Neural crest cell (in vitro differentiated cells): ENCODE results near the gene FAM151A. TPM values are rescaled to one million over a fixed set of nuclear protein-coding genes. Genes with fewer than 3 reads are reported as not detected.

Experiments
- DNase-seq: peaks from one replicate; pipeline ENCODE4 v3.0.0; 2021; ENCODE audit warnings: low read depth, mixed read lengths, low spot score
- H3K27ac Mint-ChIP-seq: one replicate; pipeline ENCODE4 v1.8.0; 2021; ENCODE audit warnings: mild to moderate bottlenecking, mixed read lengths; ENCODE audit not compliant: unreplicated experiment
- H3K27me3 Mint-ChIP-seq: 2 replicates; pipeline ENCODE4 v1.8.0; 2021; ENCODE audit warnings: low read depth, mild to moderate bottlenecking, mixed read lengths
- H3K36me3 Mint-ChIP-seq: 2 replicates; pipeline ENCODE4 v1.8.0; 2021; ENCODE audit warnings: low read depth, mild to moderate bottlenecking, mixed read lengths
- H3K4me1 Mint-ChIP-seq: 2 replicates; pipeline ENCODE4 v1.8.0; 2021; ENCODE audit warnings: mixed read lengths
- H3K4me3 Mint-ChIP-seq: one replicate; pipeline ENCODE4 v1.8.0; 2021; ENCODE audit warnings: mild to moderate bottlenecking, mixed read lengths
- H3K9me3 Mint-ChIP-seq: 2 replicates; pipeline ENCODE4 v1.8.0; 2021; ENCODE audit warnings: mixed read lengths
- total RNA-seq: library from RNA; stranded (reverse); gene quantifications from 2 replicates; pipeline ENCODE4 v1.2.1, GENCODE V29; 2021
- TF ChIP-seq, protein P1 (sequence below): fragments of 200-600 bp; sonication (generic); conservative IDR thresholded peaks from 2 replicates; pipeline ENCODE4 v1.5.0; 2021; ENCODE audit warnings: antibody characterized with exemption, mild to moderate bottlenecking

Gene FAM151A
- total RNA-seq, 1 donor from 2014 or later = not detected

DNA sequence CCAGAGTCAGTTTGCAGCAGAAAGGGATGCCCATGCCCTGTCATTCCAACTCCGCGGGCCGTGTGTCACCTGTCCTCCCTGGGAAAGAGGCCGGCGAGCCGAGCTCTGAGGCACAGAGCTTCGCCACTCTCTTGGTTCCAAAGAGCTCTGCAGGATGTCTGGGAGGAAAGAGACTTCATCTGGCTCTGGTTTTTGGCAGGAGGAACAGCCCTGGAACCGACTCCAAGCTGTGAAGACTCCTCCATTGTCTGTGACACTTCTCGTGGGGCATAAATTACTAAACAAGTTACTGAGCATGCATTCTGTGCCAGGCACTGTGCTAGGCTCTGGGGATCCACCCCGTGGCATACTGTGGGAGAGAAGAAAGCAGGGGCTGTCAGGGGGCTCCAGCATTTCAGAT, 3.9 kb upstream of the FAM151A start:
- H3K27me3 Mint-ChIP-seq = no peaks in the 10 kb centered on the region
- no peak overlapping the region for H3K27ac Mint-ChIP-seq
- H3K4me1 Mint-ChIP-seq = no peaks in the 10 kb centered on the region
- no peak overlapping the region for H3K4me3 Mint-ChIP-seq
- H3K36me3 Mint-ChIP-seq = no peaks in the 10 kb centered on the region
- no peak for DNase-seq
- no peaks in the 10 kb centered on the region for H3K9me3 Mint-ChIP-seq
- TF ChIP-seq, protein P1, sequence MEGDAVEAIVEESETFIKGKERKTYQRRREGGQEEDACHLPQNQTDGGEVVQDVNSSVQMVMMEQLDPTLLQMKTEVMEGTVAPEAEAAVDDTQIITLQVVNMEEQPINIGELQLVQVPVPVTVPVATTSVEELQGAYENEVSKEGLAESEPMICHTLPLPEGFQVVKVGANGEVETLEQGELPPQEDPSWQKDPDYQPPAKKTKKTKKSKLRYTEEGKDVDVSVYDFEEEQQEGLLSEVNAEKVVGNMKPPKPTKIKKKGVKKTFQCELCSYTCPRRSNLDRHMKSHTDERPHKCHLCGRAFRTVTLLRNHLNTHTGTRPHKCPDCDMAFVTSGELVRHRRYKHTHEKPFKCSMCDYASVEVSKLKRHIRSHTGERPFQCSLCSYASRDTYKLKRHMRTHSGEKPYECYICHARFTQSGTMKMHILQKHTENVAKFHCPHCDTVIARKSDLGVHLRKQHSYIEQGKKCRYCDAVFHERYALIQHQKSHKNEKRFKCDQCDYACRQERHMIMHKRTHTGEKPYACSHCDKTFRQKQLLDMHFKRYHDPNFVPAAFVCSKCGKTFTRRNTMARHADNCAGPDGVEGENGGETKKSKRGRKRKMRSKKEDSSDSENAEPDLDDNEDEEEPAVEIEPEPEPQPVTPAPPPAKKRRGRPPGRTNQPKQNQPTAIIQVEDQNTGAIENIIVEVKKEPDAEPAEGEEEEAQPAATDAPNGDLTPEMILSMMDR = no peak

DNA sequence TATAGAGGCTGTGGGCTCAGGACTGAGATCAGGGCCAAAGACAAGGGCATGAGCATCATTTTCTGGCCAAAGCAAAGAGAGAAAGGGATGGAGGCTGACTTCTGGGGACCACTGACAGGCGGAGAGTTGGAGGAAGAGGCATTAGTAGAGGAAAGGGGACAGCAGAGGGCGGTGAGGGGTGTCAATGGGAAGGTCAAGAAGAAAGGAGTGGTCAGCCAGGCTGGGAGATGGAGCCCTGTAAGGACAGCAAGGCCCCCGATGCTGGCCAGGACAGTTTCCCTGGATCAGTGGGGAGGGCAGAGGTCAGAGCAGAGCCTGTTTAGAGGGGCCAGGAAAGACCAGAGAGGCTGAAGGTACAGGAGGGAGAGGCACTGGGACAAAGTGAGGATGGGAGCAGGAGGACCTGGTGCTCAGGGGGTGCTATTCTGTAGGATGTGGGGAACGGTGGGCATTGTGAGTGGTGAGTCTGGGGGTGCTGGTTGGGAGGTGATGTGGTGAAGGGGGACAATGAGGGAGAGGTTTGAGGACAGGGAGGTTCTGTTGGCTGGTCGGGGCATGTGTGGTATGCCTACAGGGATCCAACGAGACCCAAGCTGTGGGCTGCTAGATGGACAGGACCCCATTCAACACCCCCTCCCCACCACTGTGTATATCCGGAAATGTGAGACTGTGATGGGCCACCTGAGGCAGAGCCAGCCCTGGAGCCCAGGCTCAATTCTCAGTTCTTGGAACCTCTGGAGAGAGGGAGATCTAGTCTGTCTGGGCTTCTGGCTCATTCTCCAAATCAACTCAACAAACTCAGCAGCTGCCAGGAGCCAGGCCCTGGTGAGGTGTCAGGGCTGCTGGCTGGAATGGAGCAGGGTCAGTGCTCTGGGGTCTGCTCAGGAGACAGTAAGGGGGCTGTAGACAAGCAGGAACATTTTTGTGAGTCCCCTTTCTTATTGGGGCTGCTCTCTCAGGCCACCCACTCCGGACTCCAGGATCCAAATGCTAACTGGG, 1.4 kb upstream of the FAM151A start:
- no peaks in the 10 kb centered on the region for H3K36me3 Mint-ChIP-seq
- no peaks in the 10 kb centered on the region for H3K9me3 Mint-ChIP-seq
- no peaks in the 10 kb centered on the region for H3K4me1 Mint-ChIP-seq
- no peak overlapping the region for H3K4me3 Mint-ChIP-seq
- no peak overlapping the region for H3K27ac Mint-ChIP-seq
- TF ChIP-seq, protein P1 = no peak
- no peaks in the 10 kb centered on the region for H3K27me3 Mint-ChIP-seq
- no peak for DNase-seq

DNA sequence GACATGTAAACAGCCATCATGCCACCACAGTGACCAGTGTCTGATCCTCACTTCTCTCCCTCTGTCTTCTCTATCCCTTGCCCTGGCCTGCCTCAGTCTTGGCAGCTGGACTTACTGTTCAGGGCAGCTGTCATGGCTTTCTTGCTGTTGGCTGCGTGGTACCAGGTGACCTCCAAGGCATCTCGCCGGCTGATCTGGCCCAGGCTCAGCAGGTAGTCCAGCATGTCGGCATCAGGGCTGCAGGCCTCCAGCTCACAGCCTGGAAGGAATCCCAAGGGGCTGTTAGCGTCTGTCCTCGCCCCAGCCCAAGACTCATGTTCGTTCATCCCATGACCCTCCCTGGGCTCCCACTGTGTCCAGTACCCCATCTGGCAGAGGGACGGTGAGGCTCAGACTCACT, 3.6 kb downstream of the FAM151A start:
- no peak overlapping the region for H3K4me3 Mint-ChIP-seq
- TF ChIP-seq, protein P1 = no peak
- H3K9me3 Mint-ChIP-seq = no peaks in the 10 kb centered on the region
- H3K4me1 Mint-ChIP-seq = no peaks in the 10 kb centered on the region
- H3K27ac Mint-ChIP-seq = peak overlapping the region; percentile 53
- H3K27me3 Mint-ChIP-seq = no peaks in the 10 kb centered on the region
- H3K36me3 Mint-ChIP-seq = no peaks in the 10 kb centered on the region
- DNase-seq = no peak

DNA sequence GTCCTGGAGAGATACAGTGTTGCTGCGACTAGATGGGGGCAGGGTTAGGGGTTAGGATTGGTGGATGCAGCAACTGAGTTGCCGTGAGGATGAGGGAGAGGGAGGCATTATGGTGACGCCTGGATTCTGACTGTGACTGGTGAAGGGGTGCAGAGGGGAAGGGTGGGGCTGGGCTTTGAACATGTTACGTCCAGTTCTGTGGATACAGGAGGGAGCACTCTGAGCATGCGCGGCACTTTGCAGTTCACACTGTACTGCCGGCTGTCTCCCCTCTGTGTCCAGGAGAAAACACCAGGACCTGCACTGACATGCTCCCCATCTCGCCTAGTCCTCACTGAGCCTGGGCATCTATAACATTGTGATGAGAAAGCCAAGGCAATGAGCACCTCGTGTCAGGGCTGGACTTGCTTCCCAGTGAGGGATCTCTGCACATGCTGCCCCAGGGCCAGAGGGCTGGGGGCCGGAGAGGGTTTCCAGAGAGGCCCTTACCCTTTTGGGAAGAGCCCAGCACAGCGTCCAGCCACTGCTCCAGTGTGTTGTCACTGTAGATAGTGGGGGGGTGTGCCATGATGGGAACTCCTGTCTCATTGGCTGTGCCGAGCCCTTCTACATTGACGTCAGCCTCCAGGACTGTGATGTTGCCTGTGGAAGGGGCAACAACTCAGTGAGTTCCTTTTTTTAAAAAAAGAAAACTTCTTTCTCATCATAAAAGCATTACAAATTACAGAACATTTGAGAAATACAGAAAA, 7.6 kb downstream of the FAM151A start:
- Mint-ChIP-seq H3K27me3 (no peaks in the 10 kb centered on the region), H3K9me3 (no peaks in the 10 kb centered on the region), H3K27ac (no peak overlapping the region), H3K4me3 (no peak overlapping the region), H3K36me3 (no peaks in the 10 kb centered on the region), H3K4me1 (no peaks in the 10 kb centered on the region)
- TF ChIP-seq, protein P1 = no peak
- DNase-seq = no peak

DNA sequence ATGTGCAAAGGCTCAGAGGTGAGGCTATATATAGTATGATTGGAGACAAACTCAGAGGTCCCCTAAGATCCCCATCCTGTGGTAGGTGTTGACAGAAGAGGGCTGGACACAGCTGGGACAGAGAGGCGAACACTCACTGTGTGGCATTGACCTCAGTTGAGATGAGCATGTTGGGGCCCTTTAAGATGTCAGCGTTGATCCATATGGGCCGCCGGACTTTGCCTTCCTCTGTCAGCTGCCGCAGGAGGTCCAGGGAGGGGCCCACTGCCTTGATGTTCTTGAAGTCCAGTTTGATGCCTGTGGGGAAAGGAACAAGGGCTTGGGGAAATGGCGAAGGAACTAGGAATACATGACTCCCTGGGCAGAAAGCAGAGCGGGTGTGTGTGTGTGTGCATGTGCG, 8.8 kb downstream of the FAM151A start:
- H3K27ac Mint-ChIP-seq = peak overlapping the region; percentile 59
- no peak for DNase-seq
- TF ChIP-seq, protein P1 = no peak
- H3K36me3 Mint-ChIP-seq = no peaks in the 10 kb centered on the region
- no peaks in the 10 kb centered on the region for H3K9me3 Mint-ChIP-seq
- no peaks in the 10 kb centered on the region for H3K4me1 Mint-ChIP-seq
- no peaks in the 10 kb centered on the region for H3K27me3 Mint-ChIP-seq
- no peak overlapping the region for H3K4me3 Mint-ChIP-seq
